ENCODE measurements around the gene RBBP6. TPM values are rescaled to one million over a fixed set of nuclear protein-coding genes. Genes with fewer than 3 reads are reported as not detected.

The RBBP6 gene
- total RNA-seq, 1 experiment from 2014 or later, result 54.8 TPM

GRCh38 chr16:24552705-24553246 is 13.4 kb downstream of the RBBP6 start:
- Mint-ChIP-seq H3K27ac (no peak overlapping the region), H3K9me3 (no peaks in the 10 kb centered on the region), H3K4me1 (no peaks in the 10 kb centered on the region), H3K36me3 (ENCODE audit: insufficient read depth in 1 of 3, low read depth in 3 of 3) (peaks cover 18 to 54% (median 53%) of the 10 kb centered on the region in 3 experiments; a peak in 6 of 7 replicates), H3K4me3 (no peak overlapping the region), H3K27me3 (ENCODE audit: low read depth) (no peaks in the 10 kb centered on the region)
- WGBS (ENCODE audit: extremely low coverage, insufficient read length, low lambda C conversion rate), result no CpG with 5 or more reads among the region's 1 CpG
- Histone ChIP-seq H3K23ac (ENCODE audit: insufficient read length, low read depth, low read length) (no peak overlapping the region), H4K20me1 (ENCODE audit: control insufficient read depth, insufficient read depth, insufficient read length) (no peaks in the 10 kb centered on the region), H3K9ac (ENCODE audit: extremely low read depth, insufficient read length, low read length) (no peak overlapping the region), H3K79me2 (ENCODE audit: insufficient read depth, low read length) (no peaks in the 10 kb centered on the region), H3K4ac (ENCODE audit: low read depth, low read length) (no peak overlapping the region), H3K4me1 (ENCODE audit: insufficient read depth, low read length) (no peaks in the 10 kb centered on the region), H2BK12ac (ENCODE audit: insufficient read length, low read depth, low read length) (no peak overlapping the region), H2BK15ac (ENCODE audit: low read depth, low read length) (no peak overlapping the region), H3K23me2 (ENCODE audit: insufficient read length, low read depth, low read length, poor library complexity, severe bottlenecking) (no peaks in the 10 kb centered on the region), H3K27ac (ENCODE audit: insufficient read length, low read depth, low read length) (no peak overlapping the region), H3K56ac (ENCODE audit: insufficient read length, low read depth, low read length) (no peak overlapping the region), H2BK120ac (ENCODE audit: low read depth, low read length, poor library complexity, severe bottlenecking) (no peak overlapping the region), H3K18ac (ENCODE audit: insufficient read length, low read depth, low read length) (no peak overlapping the region), H2AK5ac (ENCODE audit: insufficient read length, low read length) (no peak overlapping the region), H2BK5ac (ENCODE audit: insufficient read length, low read length) (no peak overlapping the region), H3T11ph (ENCODE audit: low read length) (no peak overlapping the region), H3K14ac (ENCODE audit: insufficient read depth, low read length) (no peak overlapping the region), H2AFZ (ENCODE audit: low read length) (no peak overlapping the region), H3K9me3 (ENCODE audit: control insufficient read depth, low read depth, low read length) (no peaks in the 10 kb centered on the region), H3K4me2 (ENCODE audit: insufficient read depth, insufficient read length, low read length) (no peak overlapping the region), H4K5ac (ENCODE audit: insufficient read length, low read depth, low read length) (no peak overlapping the region), H3K27me3 (ENCODE audit: insufficient read depth, low read length) (no peaks in the 10 kb centered on the region), H3K79me1 (ENCODE audit: insufficient read depth, low read depth, low read length, poor library complexity, severe bottlenecking) (no peaks in the 10 kb centered on the region), H2BK20ac (ENCODE audit: low read depth, low read length, poor library complexity, severe bottlenecking) (no peak overlapping the region), H4K91ac (ENCODE audit: insufficient read length, low read depth, low read length) (no peak overlapping the region), H4K8ac (replicated peaks; ENCODE audit: insufficient read length, low read depth, low read length) (no peak overlapping the region)
- no peak for TF ChIP-seq CTCF (conservative IDR thresholded peaks at IDR 0.05)
- no peak for DNase-seq

Data from H9 (cell line).